ENCODE measurements around the gene FRMPD1. TPM values are rescaled to one million over a fixed set of nuclear protein-coding genes. Genes with fewer than 3 reads are reported as not detected.
"Not testable (repeated sequence)": the region's sequence is repeated elsewhere in the genome, so short reads cannot be mapped to it uniquely, and the experiment has no call there.

FRMPD1 gene
- total and polyA plus RNA-seq, 7 donors: 0.16 to 0.71 (median 0.28) TPM; not detected in 2

GRCh38 chr9:37758747-37759146 is 108.0 kb downstream of the FRMPD1 start:
- Histone ChIP-seq H3K27me3 (no peaks in the 10 kb centered on the region), H3K4me1 (peaks cover 0 to 20% (median 7%) of the 10 kb centered on the region in 4 donors), H3K27ac (no peak overlapping the region), H3K4me3 (no peak overlapping the region), H3K9me3 (no peaks in the 10 kb centered on the region), H3K36me3 (peaks cover 0 to 10% (median 0%) of the 10 kb centered on the region in 4 donors)
- TF ChIP-seq POLR2AphosphoS5 (IDR thresholded peaks at IDR 0.05) (no peak), POLR2A (IDR thresholded peaks at IDR 0.05) (no peak), EP300 (IDR thresholded peaks at IDR 0.05) (no peak), CTCF (IDR thresholded peaks at IDR 0.05) (no peak)
- intact Hi-C loops (cut with DNase I): loop anchor here (10.0 kb wide), 2 partner anchors 274 to 606 kb away; partner anchors contain the start of gene POLR1E
- 91 to 92% methylated on average over 3 of the region's 3 CpGs for WGBS, 2 donors
- no peak for DNase-seq

GRCh38 chr9:37760416-37761161 is 109.8 kb downstream of the FRMPD1 start:
- Histone ChIP-seq H3K4me3 (no peak overlapping the region), H3K9me3 (no peaks in the 10 kb centered on the region), H3K4me1 (peaks cover 0 to 10% (median 0%) of the 10 kb centered on the region in 4 donors), H3K27ac (no peak overlapping the region), H3K27me3 (no peaks in the 10 kb centered on the region), H3K36me3 (peaks cover 0 to 22% (median 0%) of the 10 kb centered on the region in 4 donors)
- DNase-seq: no peak
- WGBS, 2 donors: 91 to 93% methylated on average over 7 of the region's 7 CpGs
- intact Hi-C loops (cut with DNase I): no loop called here
- TF ChIP-seq POLR2AphosphoS5 (IDR thresholded peaks at IDR 0.05) (no peak), CTCF (IDR thresholded peaks at IDR 0.05) (no peak), EP300 (IDR thresholded peaks at IDR 0.05) (no peak), POLR2A (IDR thresholded peaks at IDR 0.05) (no peak)

GRCh38 chr9:37761511-37761910 is 110.8 kb downstream of the FRMPD1 start:
- intact Hi-C loops (cut with DNase I): no loop called here

GRCh38 chr9:37765263-37765662 is 114.5 kb downstream of the FRMPD1 start:
- peaks cover 0 to 47% (median 2%) of the 10 kb centered on the region in 4 donors for H3K36me3 ChIP-seq
- H3K27me3 ChIP-seq; intact Hi-C loops (cut with DNase I); H3K27ac ChIP-seq; H3K9me3 ChIP-seq; DNase-seq; H3K4me3 ChIP-seq: not testable (repeated sequence)
- peaks cover 0 to 10% (median 0%) of the 10 kb centered on the region in 4 donors for H3K4me1 ChIP-seq
- 90 to 96% methylated on average over 6 of the region's 6 CpGs for WGBS, 2 donors

More at GRCh38 chr9:37761511-37761910, 110.8 kb downstream of the FRMPD1 start:
- Histone ChIP-seq H3K27ac (peak overlapping the region in 2 of 4 donors; percentile 5 to 10), H3K9me3 (no peaks in the 10 kb centered on the region), H3K4me1 (peaks cover 0 to 10% (median 0%) of the 10 kb centered on the region in 4 donors), H3K4me3 (no peak overlapping the region), H3K27me3 (no peaks in the 10 kb centered on the region), H3K36me3 (peaks cover 0 to 22% (median 0%) of the 10 kb centered on the region in 4 donors)
- DNase-seq: no peak
- TF ChIP-seq POLR2AphosphoS5 (IDR thresholded peaks at IDR 0.05) (no peak), POLR2A (IDR thresholded peaks at IDR 0.05) (no peak), CTCF (IDR thresholded peaks at IDR 0.05) (no peak), EP300 (IDR thresholded peaks at IDR 0.05) (no peak)
- WGBS, 2 donors: 80 to 81% methylated on average over 3 of the region's 3 CpGs

GRCh38 chr9:37769306-37769705 is 118.6 kb downstream of the FRMPD1 start:
- intact Hi-C loops (cut with DNase I): no loop called here
- WGBS, 2 donors: 93 to 96% methylated on average over 5 of the region's 5 CpGs

More at GRCh38 chr9:37769306-37769705, 118.6 kb downstream of the FRMPD1 start:
- no peak for DNase-seq
- no peak overlapping the region for H3K4me3 ChIP-seq
- no peaks in the 10 kb centered on the region for H3K9me3 ChIP-seq
- H3K27ac ChIP-seq: no peak overlapping the region
- H3K36me3 ChIP-seq: peaks cover 0 to 74% (median 5%) of the 10 kb centered on the region in 4 donors
- H3K4me1 ChIP-seq: no peaks in the 10 kb centered on the region
- no peak for TF ChIP-seq EP300 (IDR thresholded peaks at IDR 0.05)
- TF ChIP-seq CTCF (IDR thresholded peaks at IDR 0.05): no peak
- no peak for TF ChIP-seq POLR2AphosphoS5 (IDR thresholded peaks at IDR 0.05)
- no peak for TF ChIP-seq POLR2A (IDR thresholded peaks at IDR 0.05)
- H3K27me3 ChIP-seq: no peaks in the 10 kb centered on the region
